Kidney tubule cell (primary cell): ENCODE measurements around the gene COL4A2.
A peak's percentile ranks its signal among the peaks of the same experiment; 100 is the strongest.
"Not testable (repeated sequence)": the region's sequence is repeated elsewhere in the genome, so short reads cannot be mapped to it uniquely, and the experiment has no call there.

Experiments
- DNase-seq: peaks from one replicate; pipeline ENCODE4 v3.0.0-alpha.2; 2018; ENCODE audit warnings: low spot score

COL4A2 gene

GRCh38 chr13:110496281-110496680, 189.2 kb downstream of the COL4A2 start:
- DNase-seq = no peak

DNA sequence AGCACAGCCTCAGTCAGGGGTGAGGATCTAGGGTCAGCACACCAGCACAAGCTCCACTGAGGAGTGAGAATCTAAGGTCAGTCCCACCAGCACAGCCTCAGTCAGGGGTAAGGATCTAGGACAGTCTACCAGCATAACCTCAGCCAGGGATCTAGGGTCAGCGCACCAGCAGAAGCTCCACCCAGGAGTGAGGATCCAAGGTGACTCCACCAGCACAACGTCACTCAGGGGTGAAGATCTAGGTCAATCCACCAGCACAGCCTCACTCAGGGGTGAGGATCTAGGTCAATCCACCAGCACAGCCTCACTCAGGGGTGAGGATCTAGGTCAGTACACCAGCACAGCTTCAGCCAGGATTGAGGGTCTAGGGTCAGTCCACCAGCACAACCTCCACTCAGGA, 189.9 kb downstream of the COL4A2 start:
- no peak for DNase-seq

- not testable (repeated sequence) for DNase-seq
Measured at GRCh38 chr13:110497896-110498295, 190.8 kb downstream of the COL4A2 start.

GRCh38 chr13:110498327-110498726, 191.2 kb downstream of the COL4A2 start:
- DNase-seq = no peak

GRCh38 chr13:110498765-110499164, 191.7 kb downstream of the COL4A2 start:
- DNase-seq = no peak

DNA sequence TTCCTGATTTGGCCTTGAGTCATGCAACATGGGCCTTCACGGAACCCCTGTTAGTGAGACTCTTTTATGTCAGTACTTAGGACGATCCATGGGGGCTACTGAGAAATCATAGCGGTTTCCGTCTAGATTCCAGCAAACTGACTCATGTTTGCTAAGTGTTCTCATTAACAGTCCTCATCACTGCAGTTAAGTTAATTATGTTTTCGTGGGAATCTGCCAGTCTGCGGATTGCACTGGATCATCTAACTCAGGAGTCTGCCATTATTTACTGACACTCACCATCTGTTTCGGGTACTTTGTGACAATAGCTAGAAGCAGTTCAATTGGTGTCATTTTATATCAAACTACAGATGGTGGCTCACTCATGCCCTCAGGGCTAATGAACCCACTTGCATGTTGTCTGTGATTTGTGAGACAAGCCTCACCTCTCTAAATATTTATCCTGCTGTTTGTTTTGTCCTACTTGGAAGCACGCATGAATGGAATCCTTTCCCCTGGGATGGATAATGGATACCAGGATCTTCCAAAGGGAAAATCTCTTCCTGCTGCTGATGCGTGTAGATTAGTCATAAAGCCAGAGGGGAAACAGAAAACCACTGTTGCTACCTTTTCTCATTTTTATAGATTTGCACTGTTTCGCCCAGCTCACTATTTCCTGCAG, 192.7 kb downstream of the COL4A2 start:
- peak; percentile 80 for DNase-seq

GRCh38 chr13:110500341-110500740, 193.3 kb downstream of the COL4A2 start:
- DNase-seq = no peak

- DNase-seq = no peak
Measured at GRCh38 chr13:110501188-110501587, 194.1 kb downstream of the COL4A2 start.

- DNase-seq = no peak
Measured at GRCh38 chr13:110503037-110503901, 196.2 kb downstream of the COL4A2 start.

DNA sequence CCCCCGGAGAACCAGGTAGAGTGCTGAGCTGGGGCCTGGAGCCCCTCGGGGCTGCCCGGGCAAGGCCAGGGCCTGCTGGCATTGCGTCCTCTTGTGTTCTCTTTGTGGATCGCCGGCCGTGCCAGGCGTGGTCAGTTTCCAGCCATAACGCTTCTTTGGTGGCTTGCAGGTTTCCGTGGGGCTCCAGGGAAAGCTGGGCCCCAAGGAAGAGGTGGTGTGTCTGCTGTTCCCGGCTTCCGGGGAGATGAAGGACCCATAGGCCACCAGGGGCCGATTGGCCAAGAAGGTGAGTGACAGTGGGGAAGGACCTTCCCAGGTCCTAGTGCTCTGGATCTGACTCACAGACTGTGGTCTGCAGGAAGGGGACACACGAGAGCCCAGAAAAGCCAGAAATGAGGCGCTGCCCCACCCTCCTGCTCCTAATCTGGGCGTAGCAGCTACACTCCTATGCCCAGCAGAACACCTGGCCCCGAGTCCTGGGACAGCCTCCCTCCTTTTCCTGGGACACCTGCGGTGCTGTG, 197.0 kb downstream of the COL4A2 start:
- DNase-seq = no peak

DNA sequence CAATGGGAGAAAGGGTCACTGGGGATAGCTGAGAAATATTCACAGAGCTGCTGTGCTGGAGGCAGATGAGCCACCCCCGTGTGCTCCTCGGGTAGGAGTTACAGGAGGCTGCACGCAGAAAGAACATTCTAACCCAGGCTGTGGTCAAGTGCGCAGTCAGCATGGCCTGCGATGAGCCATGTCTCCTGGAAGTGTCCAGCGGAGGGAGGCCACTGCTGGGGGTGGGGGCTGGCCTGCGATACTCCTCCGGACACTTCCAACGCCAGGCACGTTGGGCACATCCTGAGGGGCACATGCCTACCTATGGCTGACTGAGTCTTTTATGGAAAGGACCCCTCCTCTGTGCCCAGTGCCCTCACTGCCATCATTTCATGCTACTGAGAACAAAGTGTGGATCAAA, 198.5 kb downstream of the COL4A2 start:
- no peak for DNase-seq

GRCh38 chr13:110506396-110506795, 199.3 kb downstream of the COL4A2 start:
- DNase-seq = no peak

DNA sequence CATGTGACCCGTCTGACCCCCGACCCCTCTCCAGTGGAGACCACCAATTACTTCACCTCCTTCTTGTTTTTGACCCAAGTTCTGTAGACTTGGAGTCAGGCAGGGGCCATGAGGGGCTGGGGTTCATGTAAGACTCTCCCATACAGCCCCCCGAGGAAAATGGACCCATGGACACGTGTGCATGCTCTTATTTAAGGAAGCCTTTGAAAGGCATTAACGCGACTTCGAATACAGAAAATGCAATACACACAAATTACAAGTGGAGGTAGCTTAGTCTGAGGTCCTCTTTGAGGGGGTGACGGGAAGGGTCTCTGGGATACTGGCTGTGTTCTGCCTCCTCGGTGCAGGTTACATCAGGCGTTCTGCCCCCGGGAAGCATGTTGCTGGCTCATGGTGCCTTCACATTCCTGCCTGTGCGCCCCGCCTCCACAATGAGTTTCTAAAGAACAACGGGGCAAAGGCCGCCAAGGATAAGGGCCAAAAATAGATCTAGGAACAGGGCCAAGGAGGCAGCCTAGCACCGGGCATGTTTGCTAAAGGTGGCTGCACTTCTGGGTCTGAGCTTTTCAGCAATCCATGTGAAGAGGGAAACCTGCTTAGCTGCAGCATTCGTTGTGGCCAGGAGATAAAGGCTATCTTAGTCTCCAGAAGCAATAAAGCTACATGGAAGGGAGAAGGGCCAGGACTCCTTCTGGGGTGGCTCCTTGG, 199.9 kb downstream of the COL4A2 start:
- peak; percentile 81 for DNase-seq

- peak; percentile 81 for DNase-seq
Measured at GRCh38 chr13:110507678-110508381, 200.7 kb downstream of the COL4A2 start.

DNA sequence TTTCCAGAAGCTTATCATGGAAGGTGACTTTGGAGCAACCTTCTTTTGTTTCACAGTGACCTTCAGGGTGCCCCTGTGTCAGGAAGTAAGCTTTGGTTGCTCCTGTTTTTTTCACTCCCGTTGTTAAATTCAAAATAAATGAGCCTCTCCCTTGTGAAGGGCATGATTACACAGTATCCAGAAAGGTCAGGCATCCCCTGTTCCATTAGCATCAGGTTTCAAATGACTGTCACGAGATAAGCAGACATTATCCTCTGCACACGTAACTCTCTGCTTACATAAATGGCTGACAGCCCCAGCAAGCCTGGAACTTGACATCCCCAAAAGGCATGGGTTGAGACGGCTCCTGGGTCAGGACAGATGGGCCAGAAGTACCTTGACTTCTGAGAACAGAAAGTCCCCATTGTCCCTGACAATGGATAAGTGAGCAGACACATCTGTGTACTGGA, 202.4 kb downstream of the COL4A2 start:
- DNase-seq = no peak

DNA sequence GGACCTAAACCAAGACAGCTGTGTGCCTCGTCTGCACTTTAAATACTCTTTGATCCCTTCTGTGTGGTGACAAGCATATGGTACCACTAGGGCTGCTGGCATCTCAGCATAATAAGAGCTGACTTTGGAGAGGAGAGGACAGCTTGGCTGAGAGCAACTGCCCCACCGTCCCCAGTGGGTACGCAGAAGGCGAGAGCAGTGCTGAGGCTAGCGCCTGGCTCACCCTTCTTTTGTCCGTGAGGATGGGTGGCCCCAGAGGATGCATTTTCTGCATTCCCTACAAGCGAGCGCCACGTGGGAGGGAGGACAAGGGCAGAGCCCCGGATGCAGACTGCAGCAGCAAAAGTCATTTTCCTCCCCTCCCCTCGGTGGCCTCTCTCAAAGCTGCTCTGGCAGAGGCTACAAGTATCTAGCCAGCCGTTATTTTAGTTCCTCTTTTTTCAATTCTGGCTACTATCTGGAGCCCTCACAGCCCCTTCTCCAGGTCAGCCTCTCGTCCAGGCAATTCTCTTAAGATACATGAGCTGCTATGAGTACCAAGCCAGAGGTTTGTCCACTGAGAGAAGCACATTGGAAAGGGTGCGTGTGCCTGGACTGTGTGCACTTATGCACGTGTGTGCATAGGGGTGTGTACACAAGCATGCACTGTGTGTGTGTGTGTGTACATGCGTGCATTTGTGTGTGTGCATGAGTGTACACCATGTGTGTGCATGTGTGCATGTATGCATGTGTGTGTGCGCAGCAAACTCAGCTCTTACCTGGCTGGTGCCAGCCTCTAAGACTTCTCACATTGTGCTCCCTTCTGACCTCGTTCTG, 203.1 kb downstream of the COL4A2 start:
- no peak for DNase-seq

DNA sequence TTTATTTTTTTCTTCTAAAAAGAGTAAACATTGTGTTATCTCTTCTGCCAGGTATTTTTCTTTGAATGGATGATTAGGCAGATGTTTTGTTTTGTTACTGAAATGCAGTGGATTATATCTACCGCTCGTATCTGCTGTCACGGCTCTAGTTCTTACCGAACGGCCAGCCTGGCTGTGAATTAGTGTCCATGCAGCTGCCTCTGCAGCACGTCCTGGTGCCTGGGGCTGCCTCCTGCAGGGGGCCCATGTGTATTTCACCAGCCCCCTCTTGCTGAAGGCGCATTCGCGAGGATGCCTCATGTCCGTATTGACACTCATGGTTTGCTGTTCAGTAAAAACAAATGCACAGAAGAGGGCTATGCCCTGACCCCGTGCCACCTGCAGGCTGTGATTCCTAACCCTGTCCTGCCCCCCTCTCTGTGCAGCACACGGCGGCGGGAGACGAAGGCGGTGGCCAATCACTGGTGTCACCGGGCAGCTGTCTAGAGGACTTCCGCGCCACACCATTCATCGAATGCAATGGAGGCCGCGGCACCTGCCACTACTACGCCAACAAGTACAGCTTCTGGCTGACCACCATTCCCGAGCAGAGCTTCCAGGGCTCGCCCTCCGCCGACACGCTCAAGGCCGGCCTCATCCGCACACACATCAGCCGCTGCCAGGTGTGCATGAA, 204.6 kb downstream of the COL4A2 start:
- no peak for DNase-seq

GRCh38 chr13:110512198-110512740, 205.2 kb downstream of the COL4A2 start:
- DNase-seq = no peak

- no peak for DNase-seq
Measured at GRCh38 chr13:110516500-110516899, 209.4 kb downstream of the COL4A2 start.
